DOHH2 (cell line): ENCODE measurements around the gene ARSD.

Source experiments
- H3F3A ChIP-seq: fragments of 200-600 bp; sonication (generic), shearing (Covaris generic); 2 replicates; pipeline ENCODE4 v1.6.0; 2016; ENCODE audit warnings: antibody characterized with exemption, mild to moderate bottlenecking; ENCODE audit not compliant: control insufficient read depth, insufficient read depth
- H3K27ac ChIP-seq: fragments of 200-600 bp; sonication (generic); 2 replicates; pipeline ENCODE4 v1.5.1; 2014; ENCODE audit warnings: low read depth, mild to moderate bottlenecking, low read length, moderate library complexity
- H3K27me3 ChIP-seq: fragments of 200-600 bp; sonication (generic); 2 replicates; pipeline ENCODE4 v1.6.1; 2014; ENCODE audit warnings: mild to moderate bottlenecking, low read length, mixed read lengths; ENCODE audit not compliant: control insufficient read depth
- H3K36me3 ChIP-seq: fragments of 200-600 bp; sonication (generic); 2 replicates; pipeline ENCODE4 v1.6.1; 2014; ENCODE audit warnings: mild to moderate bottlenecking, low read length, moderate library complexity, mixed read lengths; ENCODE audit not compliant: control insufficient read depth
- H3K4me1 ChIP-seq: fragments of 200-600 bp; sonication (generic); 2 replicates; pipeline ENCODE4 v1.6.1; 2014; ENCODE audit warnings: mild to moderate bottlenecking, low read length, mixed read lengths; ENCODE audit not compliant: control insufficient read depth
- H3K4me2 ChIP-seq: fragments of 200-600 bp; sonication (generic); 2 replicates; pipeline ENCODE4 v1.6.0; 2014; ENCODE audit warnings: mild to moderate bottlenecking, low read length, moderate library complexity
- H3K4me3 ChIP-seq: fragments of 200-600 bp; sonication (generic); 2 replicates; pipeline ENCODE4 v1.5.1; 2014; ENCODE audit warnings: mild to moderate bottlenecking, low read length, mixed read lengths
- H3K79me2 ChIP-seq: fragments of 200-600 bp; sonication (generic); 2 replicates; pipeline ENCODE4 v1.6.1; 2014; ENCODE audit warnings: mild to moderate bottlenecking, low read length, mixed read lengths; ENCODE audit not compliant: control insufficient read depth
- H3K9me2 ChIP-seq: fragments of 200-600 bp; sonication (generic); replicated peaks from 2 replicates; pipeline ENCODE4 v1.6.1; 2014; ENCODE audit warnings: mild to moderate bottlenecking, low read length, mixed read lengths; ENCODE audit not compliant: control insufficient read depth
- H3K9me3 ChIP-seq: fragments of 200-600 bp; sonication (generic); 2 replicates; pipeline ENCODE4 v1.6.1; 2014; ENCODE audit warnings: antibody characterized with exemption, low read length, mixed read lengths; ENCODE audit not compliant: control insufficient read depth, insufficient read depth
- H4K20me1 ChIP-seq: fragments of 200-600 bp; sonication (generic); 2 replicates; pipeline ENCODE4 v1.6.0; 2014; ENCODE audit warnings: low read depth, mild to moderate bottlenecking, antibody characterized with exemption, low read length, moderate library complexity; ENCODE audit not compliant: control insufficient read depth, insufficient read depth
- CTCF ChIP-seq: fragments of 200-600 bp; sonication (generic); IDR thresholded peaks from one replicate; pipeline ENCODE4 v1.5.1; 2014; ENCODE audit warnings: antibody characterized with exemption, mild to moderate bottlenecking, low read depth, low read length; ENCODE audit not compliant: poor library complexity, severe bottlenecking
- EZH2phosphoT487 ChIP-seq: fragments of 200-600 bp; sonication (generic); IDR thresholded peaks from 2 replicates; pipeline ENCODE4 v1.6.1; 2017; ENCODE audit warnings: borderline replicate concordance, mild to moderate bottlenecking, antibody characterized with exemption, low read length, moderate library complexity, mixed read lengths

Gene ARSD

GRCh38 chrX:2913118-2913517 is 16.0 kb downstream of the ARSD start:
- TF ChIP-seq CTCF (peak; percentile 27), EZH2phosphoT487 (no peak)
- Histone ChIP-seq H3K79me2 (no peaks in the 10 kb centered on the region), H3K4me1 (no peaks in the 10 kb centered on the region), H3K27ac (no peak overlapping the region), H3F3A (no peaks in the 10 kb centered on the region), H3K27me3 (no peaks in the 10 kb centered on the region), H4K20me1 (no peaks in the 10 kb centered on the region), H3K4me3 (no peak overlapping the region), H3K9me3 (no peaks in the 10 kb centered on the region), H3K36me3 (no peaks in the 10 kb centered on the region), H3K9me2 (no peaks in the 10 kb centered on the region), H3K4me2 (no peak overlapping the region)

- TF ChIP-seq CTCF, result no peak
- no peak for TF ChIP-seq EZH2phosphoT487
- Histone ChIP-seq H4K20me1 (no peaks in the 10 kb centered on the region), H3K9me3 (no peaks in the 10 kb centered on the region), H3F3A (no peaks in the 10 kb centered on the region), H3K4me1 (no peaks in the 10 kb centered on the region), H3K27me3 (no peaks in the 10 kb centered on the region), H3K9me2 (no peaks in the 10 kb centered on the region), H3K4me3 (no peak overlapping the region), H3K36me3 (no peaks in the 10 kb centered on the region), H3K27ac (no peak overlapping the region), H3K79me2 (no peaks in the 10 kb centered on the region), H3K4me2 (no peak overlapping the region)
Measured at GRCh38 chrX:2910109-2910508, 19.0 kb downstream of the ARSD start.

- TF ChIP-seq EZH2phosphoT487 (no peak), CTCF (no peak)
- Histone ChIP-seq H4K20me1 (no peaks in the 10 kb centered on the region), H3K9me2 (no peaks in the 10 kb centered on the region), H3K4me3 (no peak overlapping the region), H3F3A (no peaks in the 10 kb centered on the region), H3K79me2 (no peaks in the 10 kb centered on the region), H3K27ac (no peak overlapping the region), H3K36me3 (no peaks in the 10 kb centered on the region), H3K27me3 (no peaks in the 10 kb centered on the region), H3K4me1 (no peaks in the 10 kb centered on the region), H3K9me3 (no peaks in the 10 kb centered on the region), H3K4me2 (no peak overlapping the region)
Measured at GRCh38 chrX:2908125-2908685, 20.9 kb downstream of the ARSD start.

GRCh38 chrX:2907295-2907694 is 21.8 kb downstream of the ARSD start:
- Histone ChIP-seq H3K4me3 (no peak overlapping the region), H3K36me3 (no peaks in the 10 kb centered on the region), H3K27me3 (no peaks in the 10 kb centered on the region), H3K9me3 (no peaks in the 10 kb centered on the region), H3K4me1 (no peaks in the 10 kb centered on the region), H3K9me2 (no peaks in the 10 kb centered on the region), H3F3A (no peaks in the 10 kb centered on the region), H3K27ac (no peak overlapping the region), H3K79me2 (no peaks in the 10 kb centered on the region), H4K20me1 (no peaks in the 10 kb centered on the region), H3K4me2 (no peak overlapping the region)
- TF ChIP-seq EZH2phosphoT487, result no peak
- TF ChIP-seq CTCF, result no peak
